ENCODE data around the gene ARHGAP29. TPM values are rescaled to one million over a fixed set of nuclear protein-coding genes. Genes with fewer than 3 reads are reported as not detected.

Gene ARHGAP29
- polyA plus RNA-seq, 2 of the 4 experiments (the other 2 are of a cell fraction): 14.3 to 29.7 TPM

DNA sequence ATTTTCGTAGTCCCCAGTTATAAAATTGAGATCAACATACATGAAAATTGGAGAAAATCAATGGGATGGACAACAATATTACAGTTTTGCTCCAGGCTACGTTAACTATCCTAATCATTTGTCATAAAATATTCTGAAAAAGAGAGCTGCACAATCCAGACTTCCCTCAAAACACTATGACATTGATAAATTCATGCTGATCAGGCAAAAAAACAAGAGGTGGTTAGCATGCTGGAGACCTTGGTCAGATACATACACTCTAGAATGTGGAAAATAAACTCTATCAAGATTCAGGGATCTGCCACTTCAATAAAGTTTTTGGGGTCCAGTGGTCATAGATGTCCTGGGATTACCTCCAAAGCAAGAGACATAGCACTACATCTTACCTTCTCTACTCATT is 32.5 kb upstream of the ARHGAP29 start:
- no peak for FAIRE-seq
- POLR2A ChIA-PET: no interaction called here
- no peaks in the 10 kb centered on the region for H3K9me3 ChIP-seq
- H3K4me2 ChIP-seq: no peak overlapping the region
- no peak for DNase-seq (ENCODE audit: low read depth in 1 of 2, low spot score in 1 of 2)
- WGBS (ENCODE audit: missing lambda C conversion rate): 80% methylated on average over 2 of the region's 2 CpGs
- TF ChIP-seq HDAC2 (IDR thresholded peaks at IDR 0.05): no peak
- no peak for TF ChIP-seq MAZ (IDR thresholded peaks at IDR 0.05; ENCODE audit: borderline replicate concordance, low read depth, low read length)
- peak; percentile 82 for TF ChIP-seq MAFK (IDR thresholded peaks at IDR 0.05; ENCODE audit: partially characterized antibody)
- peak overlapping the region in 1 of 2 experiments; percentile 66; a peak in 2 of 6 replicates for H3K27ac ChIP-seq
- peaks cover 25% of the 10 kb centered on the region for H3K4me1 ChIP-seq
- ATAC-seq: no peak
- CTCF ChIA-PET: interaction anchor here (0.9 to 1.8 kb wide), 3 partner anchors 10 to 209 kb away, joined by 3 to 4 read pairs (median 3); no protein-coding TSS in a partner anchor
- H3K4me3 ChIP-seq: no peak overlapping the region

DNA sequence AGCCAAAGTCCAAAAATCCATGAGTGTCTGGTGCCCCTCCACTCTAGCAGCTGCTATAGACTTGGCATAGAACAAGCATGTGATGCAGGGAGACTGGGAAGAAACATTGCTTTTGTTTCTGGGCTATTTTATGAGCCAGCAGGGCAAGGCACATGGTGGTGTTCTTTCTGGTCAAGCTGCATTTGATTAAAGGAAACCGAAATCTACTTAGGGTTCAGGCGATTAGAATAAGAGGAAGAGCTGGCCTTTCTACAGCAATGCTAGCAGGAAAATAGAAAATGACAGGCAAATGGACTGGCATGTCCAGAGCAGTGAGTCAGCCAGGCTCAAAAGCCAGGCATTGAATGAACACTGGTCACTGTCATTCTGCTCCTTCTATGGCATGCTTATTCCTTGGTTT is 28.5 kb upstream of the ARHGAP29 start:
- Histone ChIP-seq H3K4me2 (no peak overlapping the region), H3K27ac (peak overlapping the region in 1 of 2 experiments; percentile 49; a peak in 3 of 6 replicates), H3K4me1 (peaks cover 16% of the 10 kb centered on the region), H3K4me3 (no peak overlapping the region), H3K9me3 (no peaks in the 10 kb centered on the region)
- FAIRE-seq (no peak), DNase-seq (ENCODE audit: low read depth in 1 of 2, low spot score in 1 of 2) (no peak), ATAC-seq (no peak)
- ChIA-PET POLR2A (no interaction called here), CTCF (interaction anchor here (2.6 kb wide), 1 partner anchor 69 kb away, joined by 8 read pairs; no protein-coding TSS in a partner anchor)
- 90% methylated on average over 2 of the region's 2 CpGs for WGBS (ENCODE audit: missing lambda C conversion rate)
- no peak for TF ChIP-seq HOXA7 (CRISPR knock-in tag; IDR thresholded peaks at IDR 0.05)
- TF ChIP-seq NFE2L2 (conservative IDR thresholded peaks at IDR 0.05; ENCODE audit: low read length): no peak
- TF ChIP-seq POLR2A (IDR thresholded peaks at IDR 0.05; ENCODE audit: low read length): no peak
- TF ChIP-seq SREBF2 (IDR thresholded peaks at IDR 0.05): no peak
- no peak for TF ChIP-seq ESRRA (IDR thresholded peaks at IDR 0.05; ENCODE audit: borderline replicate concordance, low read length)
- TF ChIP-seq CBX2 (IDR thresholded peaks at IDR 0.05; ENCODE audit: borderline replicate concordance, low read depth): no peak
- TF ChIP-seq, protein P1, sequence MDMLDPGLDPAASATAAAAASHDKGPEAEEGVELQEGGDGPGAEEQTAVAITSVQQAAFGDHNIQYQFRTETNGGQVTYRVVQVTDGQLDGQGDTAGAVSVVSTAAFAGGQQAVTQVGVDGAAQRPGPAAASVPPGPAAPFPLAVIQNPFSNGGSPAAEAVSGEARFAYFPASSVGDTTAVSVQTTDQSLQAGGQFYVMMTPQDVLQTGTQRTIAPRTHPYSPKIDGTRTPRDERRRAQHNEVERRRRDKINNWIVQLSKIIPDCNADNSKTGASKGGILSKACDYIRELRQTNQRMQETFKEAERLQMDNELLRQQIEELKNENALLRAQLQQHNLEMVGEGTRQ (IDR thresholded peaks at IDR 0.05): no peak
- TF ChIP-seq JUNB (IDR thresholded peaks at IDR 0.05): no peak
- no peak for TF ChIP-seq EHMT2 (IDR thresholded peaks at IDR 0.05; ENCODE audit: low read depth)
- no peak for TF ChIP-seq ZSCAN20 (CRISPR knock-in tag; IDR thresholded peaks at IDR 0.05)

DNA sequence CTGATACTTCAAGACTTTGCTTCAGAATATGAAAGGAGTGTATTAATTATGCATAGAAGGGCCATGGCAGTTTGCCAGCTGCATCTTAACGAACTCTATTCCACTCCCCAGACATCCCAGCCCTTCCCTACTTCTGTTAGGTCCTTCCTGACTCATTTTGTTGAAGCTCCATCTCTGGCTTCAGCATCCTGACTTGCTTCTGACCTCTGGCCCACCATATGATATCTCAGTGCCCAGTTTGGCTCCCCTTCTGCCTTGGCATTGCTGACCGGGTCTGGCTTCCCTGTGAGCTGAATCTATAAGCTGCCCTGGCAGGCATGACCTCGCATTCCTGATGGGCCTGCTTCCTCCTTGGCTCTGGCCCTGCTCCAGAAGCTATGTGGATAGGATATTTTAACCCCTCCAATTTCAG is 27.6 kb upstream of the ARHGAP29 start:
- POLR2A ChIA-PET: no interaction called here

More for the DNA sequence above, 27.6 kb upstream of the ARHGAP29 start:
- CTCF ChIA-PET: interaction anchor here (2.6 kb wide), 1 partner anchor 70 kb away, joined by 8 read pairs; no protein-coding TSS in a partner anchor
- Histone ChIP-seq H3K9me3 (no peaks in the 10 kb centered on the region), H3K4me3 (no peak overlapping the region), H3K27ac (peak overlapping the region in 1 of 2 experiments; percentile 49; a peak in 2 of 6 replicates), H3K4me2 (no peak overlapping the region), H3K4me1 (peaks cover 13% of the 10 kb centered on the region)
- DNase-seq (ENCODE audit: low read depth in 1 of 2, low spot score in 1 of 2) (no peak), ATAC-seq (no peak), FAIRE-seq (no peak)
- TF ChIP-seq, protein P2, sequence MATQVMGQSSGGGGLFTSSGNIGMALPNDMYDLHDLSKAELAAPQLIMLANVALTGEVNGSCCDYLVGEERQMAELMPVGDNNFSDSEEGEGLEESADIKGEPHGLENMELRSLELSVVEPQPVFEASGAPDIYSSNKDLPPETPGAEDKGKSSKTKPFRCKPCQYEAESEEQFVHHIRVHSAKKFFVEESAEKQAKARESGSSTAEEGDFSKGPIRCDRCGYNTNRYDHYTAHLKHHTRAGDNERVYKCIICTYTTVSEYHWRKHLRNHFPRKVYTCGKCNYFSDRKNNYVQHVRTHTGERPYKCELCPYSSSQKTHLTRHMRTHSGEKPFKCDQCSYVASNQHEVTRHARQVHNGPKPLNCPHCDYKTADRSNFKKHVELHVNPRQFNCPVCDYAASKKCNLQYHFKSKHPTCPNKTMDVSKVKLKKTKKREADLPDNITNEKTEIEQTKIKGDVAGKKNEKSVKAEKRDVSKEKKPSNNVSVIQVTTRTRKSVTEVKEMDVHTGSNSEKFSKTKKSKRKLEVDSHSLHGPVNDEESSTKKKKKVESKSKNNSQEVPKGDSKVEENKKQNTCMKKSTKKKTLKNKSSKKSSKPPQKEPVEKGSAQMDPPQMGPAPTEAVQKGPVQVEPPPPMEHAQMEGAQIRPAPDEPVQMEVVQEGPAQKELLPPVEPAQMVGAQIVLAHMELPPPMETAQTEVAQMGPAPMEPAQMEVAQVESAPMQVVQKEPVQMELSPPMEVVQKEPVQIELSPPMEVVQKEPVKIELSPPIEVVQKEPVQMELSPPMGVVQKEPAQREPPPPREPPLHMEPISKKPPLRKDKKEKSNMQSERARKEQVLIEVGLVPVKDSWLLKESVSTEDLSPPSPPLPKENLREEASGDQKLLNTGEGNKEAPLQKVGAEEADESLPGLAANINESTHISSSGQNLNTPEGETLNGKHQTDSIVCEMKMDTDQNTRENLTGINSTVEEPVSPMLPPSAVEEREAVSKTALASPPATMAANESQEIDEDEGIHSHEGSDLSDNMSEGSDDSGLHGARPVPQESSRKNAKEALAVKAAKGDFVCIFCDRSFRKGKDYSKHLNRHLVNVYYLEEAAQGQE (IDR thresholded peaks at IDR 0.05): no peak
- TF ChIP-seq POLR2AphosphoS2 (conservative IDR thresholded peaks at IDR 0.05; ENCODE audit: low read length) (no peak), ZC3H11A (IDR thresholded peaks at IDR 0.05) (no peak), HOXA7 (CRISPR knock-in tag; IDR thresholded peaks at IDR 0.05) (no peak), SREBF2 (IDR thresholded peaks at IDR 0.05) (no peak), TFCP2L1 (CRISPR knock-in tag; IDR thresholded peaks at IDR 0.05) (no peak), PHF8 (IDR thresholded peaks at IDR 0.05; ENCODE audit: borderline replicate concordance, low read depth) (no peak), RCOR1 (IDR thresholded peaks at IDR 0.05; ENCODE audit: low read depth, low read length) (no peak), RNF2 (IDR thresholded peaks at IDR 0.05; ENCODE audit: borderline replicate concordance, low read depth) (no peak), JUNB (IDR thresholded peaks at IDR 0.05) (no peak), CBX8 (IDR thresholded peaks at IDR 0.05) (no peak), NFE2L2 (conservative IDR thresholded peaks at IDR 0.05; ENCODE audit: low read length) (no peak)
- TF ChIP-seq, protein P3, sequence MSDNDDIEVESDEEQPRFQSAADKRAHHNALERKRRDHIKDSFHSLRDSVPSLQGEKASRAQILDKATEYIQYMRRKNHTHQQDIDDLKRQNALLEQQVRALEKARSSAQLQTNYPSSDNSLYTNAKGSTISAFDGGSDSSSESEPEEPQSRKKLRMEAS (IDR thresholded peaks at IDR 0.05): no peak
- TF ChIP-seq, protein P4, sequence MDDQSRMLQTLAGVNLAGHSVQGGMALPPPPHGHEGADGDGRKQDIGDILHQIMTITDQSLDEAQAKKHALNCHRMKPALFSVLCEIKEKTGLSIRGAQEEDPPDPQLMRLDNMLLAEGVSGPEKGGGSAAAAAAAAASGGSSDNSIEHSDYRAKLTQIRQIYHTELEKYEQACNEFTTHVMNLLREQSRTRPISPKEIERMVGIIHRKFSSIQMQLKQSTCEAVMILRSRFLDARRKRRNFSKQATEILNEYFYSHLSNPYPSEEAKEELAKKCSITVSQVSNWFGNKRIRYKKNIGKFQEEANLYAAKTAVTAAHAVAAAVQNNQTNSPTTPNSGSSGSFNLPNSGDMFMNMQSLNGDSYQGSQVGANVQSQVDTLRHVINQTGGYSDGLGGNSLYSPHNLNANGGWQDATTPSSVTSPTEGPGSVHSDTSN (IDR thresholded peaks at IDR 0.05): no peak
- TF ChIP-seq, protein P5, sequence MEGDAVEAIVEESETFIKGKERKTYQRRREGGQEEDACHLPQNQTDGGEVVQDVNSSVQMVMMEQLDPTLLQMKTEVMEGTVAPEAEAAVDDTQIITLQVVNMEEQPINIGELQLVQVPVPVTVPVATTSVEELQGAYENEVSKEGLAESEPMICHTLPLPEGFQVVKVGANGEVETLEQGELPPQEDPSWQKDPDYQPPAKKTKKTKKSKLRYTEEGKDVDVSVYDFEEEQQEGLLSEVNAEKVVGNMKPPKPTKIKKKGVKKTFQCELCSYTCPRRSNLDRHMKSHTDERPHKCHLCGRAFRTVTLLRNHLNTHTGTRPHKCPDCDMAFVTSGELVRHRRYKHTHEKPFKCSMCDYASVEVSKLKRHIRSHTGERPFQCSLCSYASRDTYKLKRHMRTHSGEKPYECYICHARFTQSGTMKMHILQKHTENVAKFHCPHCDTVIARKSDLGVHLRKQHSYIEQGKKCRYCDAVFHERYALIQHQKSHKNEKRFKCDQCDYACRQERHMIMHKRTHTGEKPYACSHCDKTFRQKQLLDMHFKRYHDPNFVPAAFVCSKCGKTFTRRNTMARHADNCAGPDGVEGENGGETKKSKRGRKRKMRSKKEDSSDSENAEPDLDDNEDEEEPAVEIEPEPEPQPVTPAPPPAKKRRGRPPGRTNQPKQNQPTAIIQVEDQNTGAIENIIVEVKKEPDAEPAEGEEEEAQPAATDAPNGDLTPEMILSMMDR (IDR thresholded peaks at IDR 0.05): no peak
- WGBS (ENCODE audit: missing lambda C conversion rate): 29% methylated on average over 2 of the region's 3 CpGs
